ENCODE data around the gene CYP2S1. TPM values are rescaled to one million over a fixed set of nuclear protein-coding genes. Genes with fewer than 3 reads are reported as not detected.
A peak's percentile ranks its signal among the peaks of the same experiment; 100 is the strongest.

CYP2S1 gene
- total RNA-seq, 2 donors from 2014 or later: 6.7 TPM; not detected in 1

DNA sequence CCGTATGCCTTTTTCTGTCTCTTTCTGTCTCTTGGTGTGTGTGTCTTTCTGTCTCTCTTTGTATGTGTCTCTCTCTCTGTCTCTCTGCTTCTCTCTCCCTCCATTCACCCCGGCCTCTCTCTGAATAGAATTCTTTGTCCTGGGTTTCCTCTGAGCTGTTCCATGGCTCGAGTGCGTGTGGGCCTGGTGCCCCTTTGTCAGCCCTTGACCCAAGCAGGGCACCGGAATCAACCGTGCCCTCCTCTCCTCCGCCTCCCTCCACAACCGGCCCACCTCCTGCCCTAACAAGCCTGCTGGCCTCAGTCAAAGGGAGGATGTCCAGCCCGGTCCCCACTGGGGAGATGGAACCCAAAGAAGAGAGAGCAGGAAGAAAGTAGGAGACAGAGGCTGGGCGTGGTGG lies 29.2 kb downstream of the CYP2S1 start:
- DNase-seq (no peak), ATAC-seq (no peak)
- Histone ChIP-seq H3K4me3 (no peak overlapping the region), H3K36me3 (replicated peaks in 1 of 2; ENCODE audit: insufficient read depth in 1 of 2, low read depth in 2 of 2) (no peaks in the 10 kb centered on the region), H3K9me3 (no peaks in the 10 kb centered on the region), H3K4me1 (peaks cover 26% of the 10 kb centered on the region), H3K27ac (no peak overlapping the region), H3K27me3 (peaks cover 0 to 14% of the 10 kb centered on the region in 2 donors)
- 65 to 71% methylated on average over 10 of the region's 10 CpGs for WGBS, 2 donors
- intact Hi-C loops (cut with DNase I): no loop called here
- TF ChIP-seq, protein P1, sequence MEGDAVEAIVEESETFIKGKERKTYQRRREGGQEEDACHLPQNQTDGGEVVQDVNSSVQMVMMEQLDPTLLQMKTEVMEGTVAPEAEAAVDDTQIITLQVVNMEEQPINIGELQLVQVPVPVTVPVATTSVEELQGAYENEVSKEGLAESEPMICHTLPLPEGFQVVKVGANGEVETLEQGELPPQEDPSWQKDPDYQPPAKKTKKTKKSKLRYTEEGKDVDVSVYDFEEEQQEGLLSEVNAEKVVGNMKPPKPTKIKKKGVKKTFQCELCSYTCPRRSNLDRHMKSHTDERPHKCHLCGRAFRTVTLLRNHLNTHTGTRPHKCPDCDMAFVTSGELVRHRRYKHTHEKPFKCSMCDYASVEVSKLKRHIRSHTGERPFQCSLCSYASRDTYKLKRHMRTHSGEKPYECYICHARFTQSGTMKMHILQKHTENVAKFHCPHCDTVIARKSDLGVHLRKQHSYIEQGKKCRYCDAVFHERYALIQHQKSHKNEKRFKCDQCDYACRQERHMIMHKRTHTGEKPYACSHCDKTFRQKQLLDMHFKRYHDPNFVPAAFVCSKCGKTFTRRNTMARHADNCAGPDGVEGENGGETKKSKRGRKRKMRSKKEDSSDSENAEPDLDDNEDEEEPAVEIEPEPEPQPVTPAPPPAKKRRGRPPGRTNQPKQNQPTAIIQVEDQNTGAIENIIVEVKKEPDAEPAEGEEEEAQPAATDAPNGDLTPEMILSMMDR (IDR thresholded peaks at IDR 0.05): no peak
- TF ChIP-seq POLR2A (IDR thresholded peaks at IDR 0.05): no peak

DNA sequence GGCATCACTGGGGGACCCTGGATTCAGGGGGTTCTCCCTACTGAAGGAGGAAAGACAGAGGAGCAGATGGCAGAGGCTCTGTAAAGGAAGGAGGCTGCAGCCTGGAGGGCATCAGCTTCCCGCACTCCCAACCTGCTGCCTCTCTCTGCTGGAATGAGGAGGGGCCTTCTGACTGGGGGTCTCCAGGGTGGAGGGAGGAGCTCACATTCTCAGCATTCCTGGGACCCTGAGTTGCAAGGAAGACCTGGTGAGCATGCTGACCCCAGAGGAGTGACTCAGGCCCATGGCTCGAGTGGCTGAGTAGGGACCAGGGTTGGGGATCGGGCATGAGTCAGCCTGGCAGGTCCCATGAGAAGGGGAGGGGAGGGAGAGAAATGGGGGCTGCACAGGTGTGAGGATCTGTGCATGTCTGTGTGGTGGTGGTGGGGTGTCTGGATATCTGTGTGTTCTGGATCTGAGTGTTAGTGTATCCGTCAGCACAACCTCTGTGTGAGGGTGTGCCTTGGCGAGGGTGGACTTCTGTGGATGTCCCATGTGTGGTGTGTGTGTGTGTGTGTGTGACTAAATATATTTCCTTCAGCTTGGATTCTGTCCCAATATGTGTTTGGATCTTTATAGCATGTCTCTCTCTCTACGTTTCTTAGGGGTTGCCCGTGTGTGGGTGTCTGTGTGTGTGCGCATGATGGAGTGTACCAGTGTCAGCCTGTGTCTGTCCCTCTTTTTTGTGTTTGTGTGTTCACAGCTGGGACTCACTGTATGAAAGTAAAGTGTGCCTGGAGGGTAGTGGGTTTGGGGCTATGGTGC lies 30.6 kb downstream of the CYP2S1 start:
- 42 to 52% methylated on average over 5 to 8 of the region's 8 CpGs for WGBS, 2 donors
- Histone ChIP-seq H3K9me3 (no peaks in the 10 kb centered on the region), H3K27me3 (peaks cover 0 to 14% of the 10 kb centered on the region in 2 donors), H3K4me3 (no peak overlapping the region), H3K27ac (no peak overlapping the region), H3K4me1 (peaks cover 23% of the 10 kb centered on the region), H3K36me3 (replicated peaks in 1 of 2; ENCODE audit: insufficient read depth in 1 of 2, low read depth in 2 of 2) (no peaks in the 10 kb centered on the region)
- no peak for TF ChIP-seq POLR2A (IDR thresholded peaks at IDR 0.05)
- TF ChIP-seq, protein P1 (IDR thresholded peaks at IDR 0.05): no peak
- intact Hi-C loops (cut with DNase I): no loop called here
- peak in 1 of 4 donors; percentile 13 for DNase-seq
- no peak for ATAC-seq

DNA sequence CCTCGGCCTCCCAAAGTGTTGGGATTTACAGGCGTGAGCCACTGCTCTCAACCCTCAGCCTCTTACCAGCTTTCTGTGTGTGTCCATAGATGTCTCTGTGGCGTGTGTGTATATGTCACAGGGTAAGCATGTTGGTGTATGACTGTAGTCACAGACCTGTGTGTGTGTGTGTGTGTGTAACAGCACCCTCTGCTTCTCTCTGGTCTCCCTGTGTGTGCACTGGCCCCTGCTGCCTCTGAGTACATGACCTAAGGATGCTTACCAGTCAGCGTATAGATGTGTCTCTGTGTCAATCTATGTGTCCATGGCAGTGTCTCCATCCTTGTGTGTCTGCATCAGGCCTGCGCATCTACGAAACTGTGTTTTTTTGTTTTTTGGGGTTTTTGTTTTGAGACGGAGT lies 31.6 kb downstream of the CYP2S1 start:
- H3K4me1 ChIP-seq: peaks cover 16% of the 10 kb centered on the region
- no peaks in the 10 kb centered on the region for H3K9me3 ChIP-seq
- ATAC-seq: no peak
- intact Hi-C loops (cut with DNase I): no loop called here
- H3K4me3 ChIP-seq: no peak overlapping the region
- TF ChIP-seq, protein P1 (IDR thresholded peaks at IDR 0.05): no peak
- TF ChIP-seq POLR2A (IDR thresholded peaks at IDR 0.05): no peak
- no peaks in the 10 kb centered on the region for H3K36me3 ChIP-seq (replicated peaks in 1 of 2; ENCODE audit: insufficient read depth in 1 of 2, low read depth in 2 of 2)
- WGBS, 2 donors: 86 to 90% methylated on average over 7 of the region's 7 CpGs
- DNase-seq: no peak
- peaks cover 0 to 6% of the 10 kb centered on the region in 2 donors for H3K27me3 ChIP-seq
- H3K27ac ChIP-seq: no peak overlapping the region

DNA sequence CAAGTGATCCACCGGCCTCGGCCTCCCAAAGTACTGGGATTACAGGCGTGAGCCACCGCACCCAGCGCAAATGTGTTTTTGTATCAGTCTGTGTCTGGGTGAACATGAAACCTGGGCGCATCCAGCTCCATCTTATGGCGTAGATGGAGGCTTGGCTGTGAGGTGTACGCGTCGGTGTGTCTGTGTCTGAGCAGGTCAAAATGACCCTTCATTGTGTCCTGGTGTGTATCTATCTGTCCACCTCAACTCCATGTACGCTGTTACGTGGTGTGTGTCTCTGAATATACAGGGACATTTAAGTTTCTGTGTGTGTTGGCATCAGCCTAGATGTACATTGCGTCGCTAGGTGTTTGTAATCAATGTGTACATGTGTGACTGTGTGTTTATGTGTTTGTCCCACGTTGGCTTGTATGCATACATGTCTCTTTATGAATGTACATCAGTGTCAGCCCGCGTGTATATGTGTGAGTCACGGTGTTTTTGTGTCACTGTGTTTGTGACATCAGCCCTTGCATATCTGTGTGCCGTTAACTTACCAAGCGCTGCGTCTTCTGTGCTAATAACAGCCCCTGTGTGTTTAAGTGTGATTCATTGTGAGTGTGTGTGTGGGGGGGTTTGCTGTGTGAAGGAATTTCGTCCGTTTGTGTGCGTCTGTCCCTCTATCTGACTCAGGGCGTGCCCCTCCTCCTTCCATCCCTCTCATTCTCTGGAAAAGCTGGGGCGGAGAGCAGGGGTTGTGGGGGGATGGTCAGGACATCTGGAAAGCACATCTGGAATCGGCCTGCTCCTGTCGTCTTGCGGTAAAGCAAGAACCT lies 32.4 kb downstream of the CYP2S1 start:
- intact Hi-C loops (cut with DNase I): no loop called here
- Histone ChIP-seq H3K4me1 (peaks cover 16% of the 10 kb centered on the region), H3K9me3 (no peaks in the 10 kb centered on the region), H3K27me3 (peaks cover 0 to 3% of the 10 kb centered on the region in 2 donors), H3K36me3 (replicated peaks in 1 of 2; ENCODE audit: insufficient read depth in 1 of 2, low read depth in 2 of 2) (no peaks in the 10 kb centered on the region), H3K4me3 (no peak overlapping the region), H3K27ac (peak overlapping the region in 3 of 4 donors; percentile 41 to 56 (median 45))
- ATAC-seq: peak; percentile 58
- no peak for TF ChIP-seq POLR2A (IDR thresholded peaks at IDR 0.05)
- TF ChIP-seq, protein P1 (IDR thresholded peaks at IDR 0.05): no peak
- DNase-seq: peak; percentile 26 to 64 (median 44)
- 46 to 49% methylated on average over 22 to 29 of the region's 29 CpGs for WGBS, 2 donors
